WTC11 (cell line): ENCODE data around the gene GP9. TPM values are rescaled to one million over a fixed set of nuclear protein-coding genes. Genes with fewer than 3 reads are reported as not detected.

Source experiments
- ATAC-seq: fragments of 200-7000 bp; cut with Tn5 transposase; 2 replicates; pipeline ENCODE4 v1.10.0; 2021; ENCODE audit warnings: mild to moderate bottlenecking, moderate library complexity
- CTCF ChIA-PET: fragments of 300-600 bp; sonication (Branson Sonifier 250); formaldehyde crosslinking; loops from one replicate; lab custom pipeline; 2021; ENCODE audit warnings: antibody characterized with exemption; lab: Charles Lee
- POLR2A ChIA-PET: fragments of 350-600 bp; sonication (Branson Sonifier 250); formaldehyde crosslinking; loops from one replicate; lab custom pipeline; 2021; ENCODE audit warnings: antibody characterized with exemption; lab: Charles Lee
- DNase-seq: peaks from one replicate; pipeline ENCODE4 v3.0.0; 2021; ENCODE audit warnings: low spot score
- H3K27ac Mint-ChIP-seq: 2 replicates; pipeline ENCODE4 v1.8.0; 2021; ENCODE audit warnings: mixed read lengths
- H3K27me3 Mint-ChIP-seq: 2 replicates; pipeline ENCODE4 v1.8.0; 2021; ENCODE audit warnings: low read depth, mild to moderate bottlenecking, moderate library complexity, mixed read lengths
- H3K36me3 Mint-ChIP-seq: 2 replicates; pipeline ENCODE4 v1.8.0; 2021; ENCODE audit warnings: mixed read lengths
- H3K4me1 Mint-ChIP-seq: 2 replicates; pipeline ENCODE4 v1.8.0; 2022; ENCODE audit warnings: mixed read lengths
- H3K4me3 Mint-ChIP-seq: 2 replicates; pipeline ENCODE4 v1.8.0; 2021; ENCODE audit warnings: mild to moderate bottlenecking, moderate library complexity, mixed read lengths
- H3K9me3 Mint-ChIP-seq: 2 replicates; pipeline ENCODE4 v1.8.0; 2021; ENCODE audit warnings: mixed read lengths
- CREB1 ChIP-seq: sonication (generic); formaldehyde crosslinking; IDR thresholded peaks from 2 replicates; pipeline ENCODE4 v1.8.0; 2023; ENCODE audit warnings: mild to moderate bottlenecking, missing genetic modification reagents
- FOXJ3 ChIP-seq: sonication (generic); formaldehyde crosslinking; IDR thresholded peaks from 2 replicates; pipeline ENCODE4 v1.9.0; 2021; ENCODE audit warnings: missing genetic modification reagents, mild to moderate bottlenecking, borderline replicate concordance
- GTF2I ChIP-seq: fragments of 250-450 bp; sonication (Bioruptor Pico); conservative IDR thresholded peaks from 2 replicates; pipeline ENCODE4 v1.4.0; 2021; ENCODE audit warnings: mild to moderate bottlenecking
- HMGA2 ChIP-seq: fragments of 250-450 bp; sonication (Bioruptor Pico); IDR thresholded peaks from 2 replicates; pipeline ENCODE4 v1.4.0; 2021; ENCODE audit warnings: mild to moderate bottlenecking, moderate library complexity
- JUN ChIP-seq: sonication (generic); formaldehyde crosslinking; IDR thresholded peaks from 2 replicates; pipeline ENCODE4 v1.8.0; 2023; ENCODE audit warnings: mild to moderate bottlenecking, missing genetic modification reagents
- KAT7 ChIP-seq: sonication (generic); formaldehyde crosslinking; IDR thresholded peaks from 2 replicates; pipeline ENCODE4 v1.8.1; 2023; ENCODE audit warnings: missing genetic modification reagents, mild to moderate bottlenecking, borderline replicate concordance
- MXD4 ChIP-seq: fragments of 250-450 bp; sonication (Bioruptor Pico); IDR thresholded peaks from 2 replicates; pipeline ENCODE4 v1.8.0; 2021; ENCODE audit warnings: mild to moderate bottlenecking, moderate library complexity, borderline replicate concordance
- NFE2L1 ChIP-seq: sonication (generic); formaldehyde crosslinking; IDR thresholded peaks from 2 replicates; pipeline ENCODE4 v1.8.1; 2023; ENCODE audit warnings: missing genetic modification reagents
- NR1H2 ChIP-seq: sonication (generic); formaldehyde crosslinking; IDR thresholded peaks from 2 replicates; pipeline ENCODE4 v1.9.0; 2021; ENCODE audit warnings: mild to moderate bottlenecking, moderate library complexity, missing genetic modification reagents
- NR3C1 ChIP-seq: sonication (generic); formaldehyde crosslinking; conservative IDR thresholded peaks from 2 replicates; pipeline ENCODE4 v1.8.1; 2023; ENCODE audit warnings: low read depth, mild to moderate bottlenecking, missing genetic modification reagents
- PRRX2 ChIP-seq: fragments of 250-450 bp; sonication (Bioruptor Pico); IDR thresholded peaks from 2 replicates; pipeline ENCODE4 v1.8.0; 2021; ENCODE audit warnings: mild to moderate bottlenecking
- SOX15 ChIP-seq: fragments of 250-450 bp; sonication (Bioruptor Pico); IDR thresholded peaks from 2 replicates; pipeline ENCODE4 v1.9.0; 2021; ENCODE audit warnings: mild to moderate bottlenecking
- ZNF138 ChIP-seq: sonication (generic); formaldehyde crosslinking; conservative IDR thresholded peaks from 2 replicates; pipeline ENCODE4 v1.8.1; 2022; ENCODE audit warnings: mild to moderate bottlenecking, moderate library complexity, missing genetic modification reagents
- ZNF219 ChIP-seq: sonication (generic); formaldehyde crosslinking; IDR thresholded peaks from 2 replicates; pipeline ENCODE4 v1.8.0; 2023; ENCODE audit warnings: missing genetic modification reagents, mild to moderate bottlenecking, borderline replicate concordance
- ZNF396 ChIP-seq: fragments of 250-450 bp; sonication (Bioruptor Pico); IDR thresholded peaks from 2 replicates; pipeline ENCODE4 v1.8.0; 2021; ENCODE audit warnings: mild to moderate bottlenecking, moderate library complexity, borderline replicate concordance
- total RNA-seq: library from RNA; stranded (reverse); gene quantifications from 3 replicates; pipeline ENCODE4 v1.2.3, GENCODE V29; 2021
- TF ChIP-seq, protein P1 (sequence below): sonication (generic); formaldehyde crosslinking; IDR thresholded peaks from 2 replicates; pipeline ENCODE4 v1.8.0; 2022; ENCODE audit warnings: mild to moderate bottlenecking, missing genetic modification reagents
- TF ChIP-seq, protein P2 (sequence below): sonication (generic); formaldehyde crosslinking; conservative IDR thresholded peaks from 2 replicates; pipeline ENCODE4 v1.8.1; 2023; ENCODE audit warnings: mild to moderate bottlenecking, low read depth, missing genetic modification reagents, moderate library complexity
- TF ChIP-seq, protein P3 (sequence below): sonication (generic); formaldehyde crosslinking; IDR thresholded peaks from 2 replicates; pipeline ENCODE4 v1.8.0; 2022; ENCODE audit warnings: mild to moderate bottlenecking, missing genetic modification reagents
- TF ChIP-seq, protein P4 (sequence below): fragments of 250-450 bp; sonication (Bioruptor Pico); IDR thresholded peaks from 2 replicates; pipeline ENCODE4 v1.8.0; 2021; ENCODE audit warnings: mild to moderate bottlenecking
- TF ChIP-seq, protein P5 (sequence below): fragments of 250-450 bp; sonication (Bioruptor Pico); IDR thresholded peaks from 2 replicates; pipeline ENCODE4 v1.9.0; 2021; ENCODE audit warnings: moderate library complexity, mild to moderate bottlenecking, inconsistent platforms, borderline replicate concordance
- TF ChIP-seq, protein P6 (sequence below): sonication (generic); formaldehyde crosslinking; conservative IDR thresholded peaks from 2 replicates; pipeline ENCODE4 v1.8.1; 2022; ENCODE audit warnings: mild to moderate bottlenecking, missing genetic modification reagents

GP9 gene
- total RNA-seq, 1 experiment from 2014 or later = not detected

DNA sequence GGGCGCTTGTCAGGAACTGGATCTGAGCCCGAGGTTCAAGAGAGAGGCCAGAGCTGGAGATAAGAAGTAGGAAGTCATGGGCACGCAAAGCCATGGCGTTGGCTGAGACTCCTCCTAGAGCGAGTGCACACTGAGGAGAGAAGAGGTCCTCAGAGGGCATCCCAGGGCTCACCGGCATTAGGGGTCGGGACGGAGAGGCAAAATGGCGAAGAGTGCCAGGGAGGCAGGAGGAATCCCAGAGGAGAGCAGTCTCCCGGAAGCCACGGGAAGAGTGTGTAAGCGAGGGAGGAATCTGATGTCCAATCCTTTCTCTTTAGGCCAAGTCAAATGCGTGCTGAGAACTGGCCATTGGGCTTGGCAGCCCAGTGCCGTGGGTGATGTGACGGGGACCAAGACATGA, 35.5 kb upstream of the GP9 start (continued):
- TF ChIP-seq, protein P1, sequence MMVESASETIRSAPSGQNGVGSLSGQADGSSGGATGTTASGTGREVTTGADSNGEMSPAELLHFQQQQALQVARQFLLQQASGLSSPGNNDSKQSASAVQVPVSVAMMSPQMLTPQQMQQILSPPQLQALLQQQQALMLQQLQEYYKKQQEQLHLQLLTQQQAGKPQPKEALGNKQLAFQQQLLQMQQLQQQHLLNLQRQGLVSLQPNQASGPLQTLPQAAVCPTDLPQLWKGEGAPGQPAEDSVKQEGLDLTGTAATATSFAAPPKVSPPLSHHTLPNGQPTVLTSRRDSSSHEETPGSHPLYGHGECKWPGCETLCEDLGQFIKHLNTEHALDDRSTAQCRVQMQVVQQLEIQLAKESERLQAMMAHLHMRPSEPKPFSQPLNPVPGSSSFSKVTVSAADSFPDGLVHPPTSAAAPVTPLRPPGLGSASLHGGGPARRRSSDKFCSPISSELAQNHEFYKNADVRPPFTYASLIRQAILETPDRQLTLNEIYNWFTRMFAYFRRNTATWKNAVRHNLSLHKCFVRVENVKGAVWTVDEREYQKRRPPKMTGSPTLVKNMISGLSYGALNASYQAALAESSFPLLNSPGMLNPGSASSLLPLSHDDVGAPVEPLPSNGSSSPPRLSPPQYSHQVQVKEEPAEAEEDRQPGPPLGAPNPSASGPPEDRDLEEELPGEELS (CRISPR knock-in tag) = no peak

DNA sequence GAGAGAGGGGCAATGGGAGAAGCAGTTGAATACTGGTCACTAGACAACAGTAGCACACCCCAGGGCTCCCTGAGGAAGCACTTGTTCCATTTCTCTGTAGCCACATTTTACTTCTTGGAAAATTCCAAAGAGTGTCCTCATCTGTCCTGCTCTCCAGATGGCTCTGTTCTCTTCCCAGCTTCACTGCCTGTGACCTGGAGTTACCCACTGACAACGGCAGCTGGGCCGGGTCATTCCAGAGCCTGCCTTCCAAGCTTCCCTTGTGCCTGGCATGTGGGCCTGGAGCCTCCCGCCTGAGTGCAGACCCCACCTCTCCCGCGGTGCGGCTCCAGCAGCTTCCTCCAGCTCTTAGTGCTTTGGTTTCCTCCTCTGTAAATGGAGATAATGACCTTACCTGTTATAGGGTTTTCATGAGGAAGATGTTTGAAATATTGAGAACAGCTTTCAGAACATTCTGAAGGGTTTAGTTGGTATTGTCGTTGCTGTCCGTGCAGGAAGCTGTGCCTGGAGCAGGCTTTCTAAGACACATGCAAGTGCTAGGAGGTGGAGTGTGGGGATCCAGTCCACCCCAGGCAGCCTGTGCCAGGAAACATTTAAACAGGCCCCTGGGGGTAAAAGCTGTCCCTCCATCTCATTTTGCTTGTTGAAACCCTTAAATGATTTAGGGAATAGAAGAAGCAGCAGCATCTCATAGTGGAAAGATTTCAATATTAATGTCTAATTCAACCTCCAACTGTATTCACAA, 34.7 kb upstream of the GP9 start:
- ChIA-PET POLR2A (interaction anchor here (0.6 kb wide), 1 partner anchor 370 kb away, joined by 5 read pairs; no protein-coding TSS in a partner anchor), CTCF (interaction anchor here (1.0 to 5.7 kb wide), 7 partner anchors 10 to 96 kb away, joined by 3 to 25 read pairs (median 5); partner anchors contain the start of gene RAB43)
- no peak for TF ChIP-seq MXD4 (CRISPR knock-in tag)
- TF ChIP-seq ZNF396 (CRISPR knock-in tag) = no peak
- TF ChIP-seq, protein P2, sequence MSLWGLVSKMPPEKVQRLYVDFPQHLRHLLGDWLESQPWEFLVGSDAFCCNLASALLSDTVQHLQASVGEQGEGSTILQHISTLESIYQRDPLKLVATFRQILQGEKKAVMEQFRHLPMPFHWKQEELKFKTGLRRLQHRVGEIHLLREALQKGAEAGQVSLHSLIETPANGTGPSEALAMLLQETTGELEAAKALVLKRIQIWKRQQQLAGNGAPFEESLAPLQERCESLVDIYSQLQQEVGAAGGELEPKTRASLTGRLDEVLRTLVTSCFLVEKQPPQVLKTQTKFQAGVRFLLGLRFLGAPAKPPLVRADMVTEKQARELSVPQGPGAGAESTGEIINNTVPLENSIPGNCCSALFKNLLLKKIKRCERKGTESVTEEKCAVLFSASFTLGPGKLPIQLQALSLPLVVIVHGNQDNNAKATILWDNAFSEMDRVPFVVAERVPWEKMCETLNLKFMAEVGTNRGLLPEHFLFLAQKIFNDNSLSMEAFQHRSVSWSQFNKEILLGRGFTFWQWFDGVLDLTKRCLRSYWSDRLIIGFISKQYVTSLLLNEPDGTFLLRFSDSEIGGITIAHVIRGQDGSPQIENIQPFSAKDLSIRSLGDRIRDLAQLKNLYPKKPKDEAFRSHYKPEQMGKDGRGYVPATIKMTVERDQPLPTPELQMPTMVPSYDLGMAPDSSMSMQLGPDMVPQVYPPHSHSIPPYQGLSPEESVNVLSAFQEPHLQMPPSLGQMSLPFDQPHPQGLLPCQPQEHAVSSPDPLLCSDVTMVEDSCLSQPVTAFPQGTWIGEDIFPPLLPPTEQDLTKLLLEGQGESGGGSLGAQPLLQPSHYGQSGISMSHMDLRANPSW (CRISPR knock-in tag) = no peak
- no peak for TF ChIP-seq FOXJ3 (CRISPR knock-in tag)
- TF ChIP-seq, protein P3, sequence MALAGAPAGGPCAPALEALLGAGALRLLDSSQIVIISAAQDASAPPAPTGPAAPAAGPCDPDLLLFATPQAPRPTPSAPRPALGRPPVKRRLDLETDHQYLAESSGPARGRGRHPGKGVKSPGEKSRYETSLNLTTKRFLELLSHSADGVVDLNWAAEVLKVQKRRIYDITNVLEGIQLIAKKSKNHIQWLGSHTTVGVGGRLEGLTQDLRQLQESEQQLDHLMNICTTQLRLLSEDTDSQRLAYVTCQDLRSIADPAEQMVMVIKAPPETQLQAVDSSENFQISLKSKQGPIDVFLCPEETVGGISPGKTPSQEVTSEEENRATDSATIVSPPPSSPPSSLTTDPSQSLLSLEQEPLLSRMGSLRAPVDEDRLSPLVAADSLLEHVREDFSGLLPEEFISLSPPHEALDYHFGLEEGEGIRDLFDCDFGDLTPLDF (CRISPR knock-in tag) = no peak
- no peak overlapping the region for H3K27ac Mint-ChIP-seq
- H3K4me1 Mint-ChIP-seq = peaks cover 5% of the 10 kb centered on the region; the same call in 1 of the 2 replicates
- no peaks in the 10 kb centered on the region for H3K36me3 Mint-ChIP-seq
- DNase-seq (no peak), ATAC-seq (no peak)
- H3K4me3 Mint-ChIP-seq = no peak overlapping the region
- peaks cover 53% of the 10 kb centered on the region for H3K27me3 Mint-ChIP-seq
- H3K9me3 Mint-ChIP-seq = peaks cover 6% of the 10 kb centered on the region; the same call in 1 of the 2 replicates

DNA sequence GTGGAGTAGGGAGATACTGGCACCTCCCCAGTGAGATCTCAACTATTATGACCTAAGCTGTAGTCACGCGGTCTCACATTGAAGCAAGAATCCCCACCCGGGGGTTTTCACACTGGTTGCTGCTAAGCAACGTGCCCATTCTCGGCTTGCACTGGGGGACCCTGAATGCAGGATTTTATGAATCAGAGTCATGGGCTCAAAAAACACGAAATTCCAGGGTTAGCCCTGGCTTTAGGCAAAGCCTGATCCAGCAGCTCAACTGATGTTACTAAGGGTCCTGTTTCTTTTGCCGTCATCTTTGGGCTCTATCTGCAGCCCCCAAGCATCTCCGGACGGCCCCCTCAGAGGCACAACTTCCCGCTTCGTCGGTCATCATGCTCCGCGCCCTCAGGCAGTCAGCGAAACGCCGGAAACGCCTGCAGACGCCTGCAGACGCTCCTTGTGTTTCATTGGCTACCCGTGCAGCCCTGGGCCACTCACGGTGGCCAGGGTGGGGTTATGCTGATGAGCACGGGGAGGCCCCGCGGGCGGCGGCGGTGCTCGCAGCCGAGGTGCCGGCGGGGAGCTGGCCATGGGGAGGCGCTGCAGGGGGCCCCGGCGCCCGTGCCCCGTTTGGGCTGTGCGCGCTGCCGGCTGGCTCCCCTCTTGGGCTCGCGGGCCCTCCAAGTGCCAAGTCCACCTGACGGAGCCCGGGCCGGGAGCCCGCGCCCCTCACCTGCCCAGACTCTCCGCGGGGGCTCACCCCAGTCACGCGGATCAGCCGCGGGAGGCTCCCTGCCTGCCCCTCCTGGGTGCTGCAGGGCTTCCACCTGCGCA, 33.6 kb upstream of the GP9 start:
- ChIA-PET POLR2A (no interaction called here), CTCF (interaction anchor here (1.1 to 5.7 kb wide), 10 partner anchors 10 to 95 kb away, joined by 3 to 25 read pairs (median 6); partner anchors contain the start of gene RAB43)
- H3K36me3 Mint-ChIP-seq = no peaks in the 10 kb centered on the region
- DNase-seq = peak; percentile 81
- H3K27me3 Mint-ChIP-seq = peaks cover 53% of the 10 kb centered on the region
- H3K27ac Mint-ChIP-seq = no peak overlapping the region
- H3K4me1 Mint-ChIP-seq = peaks cover 5% of the 10 kb centered on the region; the same call in 1 of the 2 replicates
- H3K4me3 Mint-ChIP-seq = peak overlapping the region; percentile 46
- ATAC-seq = peak; percentile 97
- H3K9me3 Mint-ChIP-seq = peaks cover 6% of the 10 kb centered on the region; the same call in 1 of the 2 replicates
- TF ChIP-seq NR3C1 (CRISPR knock-in tag) = peak; percentile 90; the same call in 1 of the 2 replicates
- TF ChIP-seq NFE2L1 (CRISPR knock-in tag) = peak; percentile 71; the same call in 1 of the 2 replicates
- TF ChIP-seq PRRX2 = no peak
- TF ChIP-seq HMGA2 (CRISPR knock-in tag) = no peak
- no peak for TF ChIP-seq SOX15 (CRISPR knock-in tag)
- TF ChIP-seq, protein P4, sequence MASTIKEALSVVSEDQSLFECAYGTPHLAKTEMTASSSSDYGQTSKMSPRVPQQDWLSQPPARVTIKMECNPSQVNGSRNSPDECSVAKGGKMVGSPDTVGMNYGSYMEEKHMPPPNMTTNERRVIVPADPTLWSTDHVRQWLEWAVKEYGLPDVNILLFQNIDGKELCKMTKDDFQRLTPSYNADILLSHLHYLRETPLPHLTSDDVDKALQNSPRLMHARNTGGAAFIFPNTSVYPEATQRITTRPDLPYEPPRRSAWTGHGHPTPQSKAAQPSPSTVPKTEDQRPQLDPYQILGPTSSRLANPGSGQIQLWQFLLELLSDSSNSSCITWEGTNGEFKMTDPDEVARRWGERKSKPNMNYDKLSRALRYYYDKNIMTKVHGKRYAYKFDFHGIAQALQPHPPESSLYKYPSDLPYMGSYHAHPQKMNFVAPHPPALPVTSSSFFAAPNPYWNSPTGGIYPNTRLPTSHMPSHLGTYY (CRISPR knock-in tag) = no peak
- TF ChIP-seq ZNF138 (CRISPR knock-in tag) = peak; percentile 96
- TF ChIP-seq GTF2I (CRISPR knock-in tag) = no peak
- TF ChIP-seq KAT7 = 0 out of 2 replicates have a peak, but pooled peaks have one; percentile 35
- TF ChIP-seq, protein P5, sequence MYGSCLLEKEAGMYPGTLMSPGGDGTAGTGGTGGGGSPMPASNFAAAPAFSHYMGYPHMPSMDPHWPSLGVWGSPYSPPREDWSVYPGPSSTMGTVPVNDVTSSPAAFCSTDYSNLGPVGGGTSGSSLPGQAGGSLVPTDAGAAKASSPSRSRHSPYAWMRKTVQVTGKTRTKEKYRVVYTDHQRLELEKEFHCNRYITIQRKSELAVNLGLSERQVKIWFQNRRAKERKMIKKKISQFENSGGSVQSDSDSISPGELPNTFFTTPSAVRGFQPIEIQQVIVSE (CRISPR knock-in tag) = no peak
- peak; percentile 95; the same call in 1 of the 2 replicates for TF ChIP-seq ZNF219 (CRISPR knock-in tag)
- no peak for TF ChIP-seq FOXJ3 (CRISPR knock-in tag)
- TF ChIP-seq JUN (CRISPR knock-in tag) = peak; percentile 95
- TF ChIP-seq, protein P6, sequence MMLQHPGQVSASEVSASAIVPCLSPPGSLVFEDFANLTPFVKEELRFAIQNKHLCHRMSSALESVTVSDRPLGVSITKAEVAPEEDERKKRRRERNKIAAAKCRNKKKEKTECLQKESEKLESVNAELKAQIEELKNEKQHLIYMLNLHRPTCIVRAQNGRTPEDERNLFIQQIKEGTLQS (CRISPR knock-in tag) = no peak
- no peak for TF ChIP-seq MXD4 (CRISPR knock-in tag)
- TF ChIP-seq CREB1 (CRISPR knock-in tag) = peak; percentile 94
- TF ChIP-seq NR1H2 (CRISPR knock-in tag) = peak; percentile 70; the same call in 1 of the 2 replicates
